MG63 (cell line): ENCODE data around the gene CRIP3. TPM values are rescaled to one million over a fixed set of nuclear protein-coding genes. Genes with fewer than 3 reads are reported as not detected.
A peak's percentile ranks its signal among the peaks of the same experiment; 100 is the strongest.

ENCODE experiments used
- DNase-seq: peaks from one replicate; pipeline ENCODE4 v3.0.0-alpha.2; 2020
- H3K27me3 ChIP-seq: fragments of 250-450 bp; sonication (Bioruptor Pico); 2 replicates; pipeline ENCODE4 v1.5.1; 2020; ENCODE audit warnings: mild to moderate bottlenecking, moderate library complexity
- H3K36me3 ChIP-seq: fragments of 250-450 bp; sonication (Bioruptor Pico); 2 replicates; pipeline ENCODE4 v1.5.1; 2020; ENCODE audit warnings: mild to moderate bottlenecking, moderate library complexity
- H3K4me3 ChIP-seq: fragments of 250-450 bp; sonication (Bioruptor Pico); 2 replicates; pipeline ENCODE4 v1.5.1; 2020; ENCODE audit warnings: mild to moderate bottlenecking, moderate library complexity
- H3K9me3 ChIP-seq: fragments of 250-450 bp; sonication (Bioruptor Pico); 2 replicates; pipeline ENCODE4 v1.5.1; 2020; ENCODE audit warnings: mild to moderate bottlenecking, moderate library complexity
- total RNA-seq: library from RNA; depleted of rRNA; stranded (reverse); fragments of >200 nt; shearing (Covaris generic); gene quantifications from 2 replicates; pipeline ENCODE4 v1.2.3, GENCODE V29; 2014; ENCODE audit warnings: low replicate concordance

CRIP3 gene
- total RNA-seq, 1 experiment from 2014 or later: not detected

GRCh38 chr6:43269273-43270007 is 39.2 kb downstream of the CRIP3 start:
- no peak overlapping the region for H3K4me3 ChIP-seq
- no peak for DNase-seq
- H3K27me3 ChIP-seq: no peaks in the 10 kb centered on the region
- H3K9me3 ChIP-seq: no peaks in the 10 kb centered on the region
- no peaks in the 10 kb centered on the region for H3K36me3 ChIP-seq

GRCh38 chr6:43268782-43269272 is 39.8 kb downstream of the CRIP3 start:
- Histone ChIP-seq H3K9me3 (no peaks in the 10 kb centered on the region), H3K36me3 (no peaks in the 10 kb centered on the region), H3K4me3 (no peak overlapping the region), H3K27me3 (no peaks in the 10 kb centered on the region)
- DNase-seq: no peak

- Histone ChIP-seq H3K4me3 (no peak overlapping the region), H3K9me3 (no peaks in the 10 kb centered on the region), H3K27me3 (no peaks in the 10 kb centered on the region), H3K36me3 (no peaks in the 10 kb centered on the region)
- DNase-seq: no peak
Observed at GRCh38 chr6:43268355-43268700, 40.3 kb downstream of the CRIP3 start.

GRCh38 chr6:43267619-43268354 is 40.8 kb downstream of the CRIP3 start:
- Histone ChIP-seq H3K9me3 (no peaks in the 10 kb centered on the region), H3K27me3 (no peaks in the 10 kb centered on the region), H3K36me3 (no peaks in the 10 kb centered on the region), H3K4me3 (no peak overlapping the region)
- no peak for DNase-seq

GRCh38 chr6:43265564-43265963 is 43.1 kb downstream of the CRIP3 start:
- no peak for DNase-seq
- Histone ChIP-seq H3K27me3 (no peaks in the 10 kb centered on the region), H3K36me3 (no peaks in the 10 kb centered on the region), H3K4me3 (no peak overlapping the region), H3K9me3 (no peaks in the 10 kb centered on the region)

GRCh38 chr6:43264599-43265145 is 44.0 kb downstream of the CRIP3 start:
- H3K9me3 ChIP-seq: no peaks in the 10 kb centered on the region
- no peak for DNase-seq
- H3K27me3 ChIP-seq: no peaks in the 10 kb centered on the region
- no peaks in the 10 kb centered on the region for H3K36me3 ChIP-seq
- H3K4me3 ChIP-seq: no peak overlapping the region

GRCh38 chr6:43263314-43264178 is 45.1 kb downstream of the CRIP3 start:
- Histone ChIP-seq H3K36me3 (no peaks in the 10 kb centered on the region), H3K9me3 (no peaks in the 10 kb centered on the region), H3K4me3 (no peak overlapping the region), H3K27me3 (no peaks in the 10 kb centered on the region)
- peak; percentile 56 for DNase-seq

- DNase-seq: no peak
- no peaks in the 10 kb centered on the region for H3K36me3 ChIP-seq
- no peaks in the 10 kb centered on the region for H3K27me3 ChIP-seq
- no peaks in the 10 kb centered on the region for H3K9me3 ChIP-seq
- H3K4me3 ChIP-seq: no peak overlapping the region
Observed at GRCh38 chr6:43262780-43263313, 45.8 kb downstream of the CRIP3 start.

GRCh38 chr6:43262000-43262779 is 46.4 kb downstream of the CRIP3 start:
- no peak overlapping the region for H3K4me3 ChIP-seq
- no peaks in the 10 kb centered on the region for H3K27me3 ChIP-seq
- peak; percentile 72 for DNase-seq
- no peaks in the 10 kb centered on the region for H3K36me3 ChIP-seq
- no peaks in the 10 kb centered on the region for H3K9me3 ChIP-seq

GRCh38 chr6:43261198-43261597 is 47.4 kb downstream of the CRIP3 start:
- Histone ChIP-seq H3K4me3 (no peak overlapping the region), H3K36me3 (no peaks in the 10 kb centered on the region), H3K9me3 (no peaks in the 10 kb centered on the region), H3K27me3 (no peaks in the 10 kb centered on the region)
- no peak for DNase-seq

GRCh38 chr6:43260791-43261190 is 47.8 kb downstream of the CRIP3 start:
- Histone ChIP-seq H3K9me3 (no peaks in the 10 kb centered on the region), H3K36me3 (no peaks in the 10 kb centered on the region), H3K4me3 (no peak overlapping the region), H3K27me3 (no peaks in the 10 kb centered on the region)
- no peak for DNase-seq

GRCh38 chr6:43258807-43259686 is 49.6 kb downstream of the CRIP3 start:
- DNase-seq: no peak
- Histone ChIP-seq H3K9me3 (no peaks in the 10 kb centered on the region), H3K36me3 (no peaks in the 10 kb centered on the region), H3K27me3 (no peaks in the 10 kb centered on the region), H3K4me3 (no peak overlapping the region)

GRCh38 chr6:43258180-43258579 is 50.4 kb downstream of the CRIP3 start:
- no peak for DNase-seq
- Histone ChIP-seq H3K36me3 (no peaks in the 10 kb centered on the region), H3K4me3 (no peak overlapping the region), H3K27me3 (no peaks in the 10 kb centered on the region), H3K9me3 (no peaks in the 10 kb centered on the region)

GRCh38 chr6:43257367-43258145 is 51.1 kb downstream of the CRIP3 start:
- no peak for DNase-seq

More at GRCh38 chr6:43257367-43258145, 51.1 kb downstream of the CRIP3 start:
- no peaks in the 10 kb centered on the region for H3K27me3 ChIP-seq
- H3K9me3 ChIP-seq: no peaks in the 10 kb centered on the region
- no peaks in the 10 kb centered on the region for H3K36me3 ChIP-seq
- H3K4me3 ChIP-seq: no peak overlapping the region
